SU-DHL-6 (cell line): ENCODE data around the gene ADIRF.
"Not testable (repeated sequence)": the region's sequence is repeated elsewhere in the genome, so short reads cannot be mapped to it uniquely, and the experiment has no call there.

Source experiments
- H2AFZ ChIP-seq: fragments of 200-600 bp; sonication (generic); 2 replicates; pipeline ENCODE4 v1.6.1; 2014; ENCODE audit warnings: low read depth, mild to moderate bottlenecking, moderate library complexity, mixed read lengths, antibody characterized with exemption, low read length; ENCODE audit not compliant: severe bottlenecking
- H3F3A ChIP-seq: fragments of 200-600 bp; shearing (Covaris generic); 2 replicates; pipeline ENCODE4 v1.6.0; 2016; ENCODE audit warnings: antibody characterized with exemption, mild to moderate bottlenecking; ENCODE audit not compliant: insufficient read depth
- H3K27ac ChIP-seq: fragments of 200-600 bp; sonication (generic); 2 replicates; pipeline ENCODE4 v1.5.1; 2016; ENCODE audit warnings: low read depth, mild to moderate bottlenecking, low read length, moderate library complexity, mixed read lengths
- H3K27me3 ChIP-seq: fragments of 200-600 bp; sonication (generic), shearing (Covaris generic); 2 replicates; pipeline ENCODE4 v1.6.0; 2014; ENCODE audit warnings: mild to moderate bottlenecking, low read length
- H3K36me3 ChIP-seq: fragments of 200-600 bp; sonication (generic); 2 replicates; pipeline ENCODE4 v1.6.1; 2014; ENCODE audit warnings: mild to moderate bottlenecking, low read length, mixed read lengths
- H3K4me2 ChIP-seq: fragments of 300-600, 200-600 bp; shearing (Covaris generic), sonication (generic); 2 replicates; pipeline ENCODE4 v1.6.0; 2014; ENCODE audit warnings: low read length, low read depth, mild to moderate bottlenecking; ENCODE audit not compliant: poor library complexity, severe bottlenecking
- H3K4me3 ChIP-seq: fragments of 200-600 bp; sonication (generic); 2 replicates; pipeline ENCODE4 v1.5.1; 2014; ENCODE audit warnings: antibody characterized with exemption, low read length, mild to moderate bottlenecking, mixed read lengths; ENCODE audit not compliant: insufficient read depth, poor library complexity, severe bottlenecking
- H3K79me2 ChIP-seq: fragments of 200-600 bp; sonication (generic); 2 replicates; pipeline ENCODE4 v1.6.1; 2014; ENCODE audit warnings: mild to moderate bottlenecking, low read length, moderate library complexity; ENCODE audit not compliant: insufficient read depth
- H3K9ac ChIP-seq: fragments of 200-600 bp; sonication (generic); 2 replicates; pipeline ENCODE4 v1.7.0; 2014; ENCODE audit warnings: mild to moderate bottlenecking, low read length
- H3K9me2 ChIP-seq: fragments of 200-600 bp; sonication (generic); replicated peaks from 2 replicates; pipeline ENCODE4 v1.6.1; 2014; ENCODE audit warnings: low read length; ENCODE audit not compliant: insufficient read depth
- H3K9me3 ChIP-seq: fragments of 200-600 bp; sonication (generic); 2 replicates; pipeline ENCODE4 v1.6.1; 2014; ENCODE audit warnings: low read length, mixed read lengths; ENCODE audit not compliant: insufficient read depth
- H4K20me1 ChIP-seq: fragments of 200-600 bp; sonication (generic); 2 replicates; pipeline ENCODE4 v1.6.1; 2014; ENCODE audit warnings: low read depth, mild to moderate bottlenecking, antibody characterized with exemption, low read length, moderate library complexity, mixed read lengths
- CTCF ChIP-seq: fragments of 200-600 bp; sonication (generic); IDR thresholded peaks from one replicate; pipeline ENCODE4 v1.5.1; 2017; ENCODE audit warnings: antibody characterized with exemption, mild to moderate bottlenecking, low read length, moderate library complexity; ENCODE audit not compliant: insufficient read depth, poor library complexity, severe bottlenecking
- EZH2phosphoT487 ChIP-seq: fragments of 200-600 bp; sonication (generic), shearing (Covaris generic); conservative IDR thresholded peaks from 2 replicates; pipeline ENCODE4 v1.6.1; 2018; ENCODE audit warnings: mild to moderate bottlenecking, antibody characterized with exemption, low read length, moderate library complexity, mixed read lengths

The ADIRF gene

GRCh38 chr10:86944907-86945306 lies 23.4 kb upstream of the ADIRF start:
- Histone ChIP-seq H3K36me3 (no peaks in the 10 kb centered on the region), H2AFZ (no peak overlapping the region), H3F3A (no peaks in the 10 kb centered on the region), H3K4me2 (no peak overlapping the region), H3K79me2 (no peaks in the 10 kb centered on the region), H3K4me3 (no peak overlapping the region), H3K9me3 (no peaks in the 10 kb centered on the region), H3K27me3 (no peaks in the 10 kb centered on the region), H4K20me1 (no peaks in the 10 kb centered on the region), H3K27ac (no peak overlapping the region), H3K9me2 (no peaks in the 10 kb centered on the region), H3K9ac (no peak overlapping the region)
- no peak for TF ChIP-seq CTCF

DNA sequence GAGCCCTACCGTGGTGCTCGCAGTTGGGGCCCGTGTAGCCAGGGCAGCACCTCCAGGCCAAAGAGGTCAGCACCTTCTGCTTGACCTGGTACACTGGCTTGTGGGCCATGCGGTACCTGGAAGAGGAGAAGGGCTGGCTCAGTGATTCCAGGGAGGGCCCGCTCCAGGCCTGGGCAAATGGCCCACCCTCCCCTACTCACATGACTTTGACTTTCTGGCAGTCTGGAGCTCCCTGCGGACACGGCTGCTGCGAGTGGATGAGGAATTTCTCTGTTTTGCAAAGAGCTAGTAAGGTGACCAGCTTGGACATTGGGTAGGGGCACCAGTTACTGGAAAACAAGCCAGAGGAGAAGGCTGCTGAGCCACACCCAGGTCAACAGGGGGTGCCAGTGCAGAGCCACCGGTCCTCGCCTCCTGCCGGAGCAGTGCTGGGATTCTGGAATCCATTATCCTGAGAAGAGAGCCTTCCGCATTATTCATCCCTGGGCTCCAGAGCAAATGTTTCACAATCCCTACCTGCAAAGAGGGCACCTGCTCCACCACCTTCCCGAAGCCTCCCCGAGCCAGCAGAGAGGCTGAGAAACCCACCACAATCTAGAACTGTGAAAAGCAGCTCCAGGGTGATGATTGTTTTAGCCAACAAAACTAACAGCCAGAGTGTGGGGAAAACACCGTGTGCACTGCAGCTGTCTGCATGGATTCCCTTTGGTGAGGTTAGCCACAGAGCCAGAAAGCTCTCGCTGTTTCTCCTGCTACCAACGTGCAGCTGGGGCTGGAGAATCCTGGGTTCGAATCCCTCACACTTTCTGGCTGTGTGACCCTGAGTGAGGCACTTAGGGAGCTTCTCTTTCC lies 22.7 kb upstream of the ADIRF start:
- Histone ChIP-seq H3K27me3 (no peaks in the 10 kb centered on the region), H3K27ac (no peak overlapping the region), H3K9me2 (no peaks in the 10 kb centered on the region), H3K36me3 (no peaks in the 10 kb centered on the region), H3K4me3 (no peak overlapping the region), H3K9ac (no peak overlapping the region), H3K4me2 (no peak overlapping the region), H2AFZ (no peak overlapping the region), H3K9me3 (no peaks in the 10 kb centered on the region), H3K79me2 (no peaks in the 10 kb centered on the region), H3F3A (no peaks in the 10 kb centered on the region), H4K20me1 (no peaks in the 10 kb centered on the region)
- no peak for TF ChIP-seq EZH2phosphoT487
- no peak for TF ChIP-seq CTCF

DNA sequence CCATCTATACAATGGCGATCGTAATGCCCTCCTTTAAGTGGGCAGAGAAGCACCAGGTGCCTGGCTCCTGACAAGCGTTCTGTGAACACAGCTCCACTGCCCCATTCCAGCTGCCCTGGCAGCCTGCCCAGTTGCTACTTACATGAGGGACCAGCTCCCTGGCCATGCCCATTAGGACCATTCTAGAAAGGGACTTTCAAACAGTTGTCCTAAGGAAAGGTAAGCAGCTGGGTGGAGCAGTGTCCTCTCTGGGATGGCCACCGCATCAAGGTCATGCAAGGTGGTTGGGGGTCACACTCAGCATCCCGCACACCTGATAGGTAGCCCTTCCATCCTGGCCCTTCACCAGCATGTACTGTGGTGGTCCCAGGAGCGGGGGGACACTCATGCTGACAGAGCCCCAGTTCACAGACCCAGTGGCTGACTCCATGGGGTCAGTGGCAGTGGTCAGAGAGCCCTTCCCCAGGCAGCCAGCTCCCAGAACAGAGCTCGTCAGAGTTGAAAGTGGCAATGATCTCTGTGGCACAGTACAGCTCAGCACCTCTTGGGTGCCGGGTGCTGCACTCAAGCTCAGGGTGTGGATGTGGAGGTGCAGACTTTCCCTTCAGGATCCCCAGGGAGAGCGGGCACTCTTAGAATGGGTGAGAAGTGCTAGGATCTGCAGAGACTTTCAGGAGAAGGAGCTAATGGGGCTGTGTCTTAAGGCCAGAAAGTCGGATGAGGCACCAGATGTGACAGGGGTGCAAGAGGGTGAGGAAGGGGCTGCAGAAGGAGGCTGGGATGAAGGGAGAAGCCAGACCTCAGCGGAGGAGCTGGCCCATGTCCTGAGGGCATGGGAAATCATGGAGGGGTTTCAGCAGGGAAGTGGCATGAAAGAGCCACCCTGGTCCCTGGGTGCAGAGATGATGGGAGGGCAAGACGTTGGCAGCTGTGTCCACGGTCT lies 21.8 kb upstream of the ADIRF start:
- no peaks in the 10 kb centered on the region for H3K27me3 ChIP-seq
- TF ChIP-seq CTCF (no peak), EZH2phosphoT487 (no peak)
- H4K20me1 ChIP-seq: no peaks in the 10 kb centered on the region
- H3K4me3 ChIP-seq: no peak overlapping the region
- H3F3A ChIP-seq: no peaks in the 10 kb centered on the region
- H3K9ac ChIP-seq: no peak overlapping the region
- H3K9me3 ChIP-seq: no peaks in the 10 kb centered on the region
- H3K79me2 ChIP-seq: no peaks in the 10 kb centered on the region
- H2AFZ ChIP-seq: no peak overlapping the region
- no peak overlapping the region for H3K4me2 ChIP-seq
- no peaks in the 10 kb centered on the region for H3K36me3 ChIP-seq
- no peak overlapping the region for H3K27ac ChIP-seq
- H3K9me2 ChIP-seq: no peaks in the 10 kb centered on the region

GRCh38 chr10:86947806-86948205 lies 20.5 kb upstream of the ADIRF start:
- not testable (repeated sequence) for H3K36me3 ChIP-seq, H4K20me1 ChIP-seq, H3F3A ChIP-seq, H3K27me3 ChIP-seq, H3K4me2 ChIP-seq, H2AFZ ChIP-seq, H3K9me2 ChIP-seq, H3K79me2 ChIP-seq, H3K9ac ChIP-seq, H3K27ac ChIP-seq, H3K9me3 ChIP-seq, H3K4me3 ChIP-seq
